Stimulated activated CD8-positive, alpha-beta memory T cell treated with anti-CD3 and anti-CD28 coated beads, Interleukin-4, amount 100 ng/mL, for 4 hours (primary cell): ENCODE measurements around the gene PTPN22.
"Not testable (repeated sequence)": the region's sequence is repeated elsewhere in the genome, so short reads cannot be mapped to it uniquely, and the experiment has no call there.

ENCODE experiments used
- DNase-seq, 2 donors: peaks; one replicate each; pipeline ENCODE4 v3.0.0-alpha.2; 2020; ENCODE audit warnings: low read depth in 2 of 2, low spot score in 1 of 2

PTPN22 gene

DNA sequence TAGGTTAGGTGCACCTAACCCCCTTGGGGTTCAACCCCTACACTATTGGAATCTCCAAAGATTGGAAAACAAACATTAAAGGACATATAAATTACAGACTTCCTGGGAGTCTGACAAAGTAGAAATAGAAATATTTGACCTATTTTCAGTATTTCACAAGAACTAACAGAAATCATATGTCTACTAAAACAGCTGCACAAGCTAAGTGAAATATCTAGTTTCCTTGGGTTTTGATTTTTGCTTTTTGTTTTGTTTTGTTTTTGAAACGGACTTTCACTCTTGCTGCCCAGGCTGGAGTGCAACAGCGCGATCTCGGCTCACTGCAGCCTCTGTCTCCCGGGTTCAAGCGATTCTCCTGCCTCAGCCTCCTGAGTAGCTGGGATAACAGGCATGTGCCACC lies 18.8 kb downstream of the PTPN22 start:
- DNase-seq, result not testable (repeated sequence)

DNA sequence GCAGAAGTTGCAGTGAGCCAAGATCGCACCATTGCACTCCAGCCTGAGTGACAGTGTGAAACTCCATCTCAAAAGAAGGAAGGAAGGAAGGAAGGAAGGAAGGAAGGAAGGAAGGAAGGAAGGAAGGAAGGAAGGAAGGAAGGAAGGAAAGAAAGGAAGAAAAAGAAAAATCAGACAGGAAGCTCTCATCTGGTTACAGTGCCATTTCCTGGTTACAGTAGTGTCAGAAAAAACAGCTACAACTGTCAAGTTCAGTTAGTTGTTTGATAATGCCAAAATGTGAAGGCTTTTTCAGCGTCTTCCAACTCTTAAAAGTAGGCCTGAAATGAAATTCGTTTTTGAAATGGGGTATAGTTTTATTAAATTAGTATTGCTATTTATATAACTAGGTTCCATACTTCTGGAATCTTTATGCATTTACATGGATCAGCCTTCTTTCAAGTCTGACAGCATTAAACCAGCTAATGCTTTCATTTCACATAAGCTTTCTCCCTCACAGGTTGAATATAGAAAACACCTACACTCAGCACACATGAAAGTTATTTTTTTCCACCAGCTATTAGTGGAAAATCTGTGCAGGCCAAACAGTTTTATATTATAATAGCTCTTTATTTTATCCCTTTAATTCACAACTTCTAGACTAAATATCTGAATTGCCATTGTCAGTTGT lies 21.2 kb downstream of the PTPN22 start:
- no peak for DNase-seq

DNA sequence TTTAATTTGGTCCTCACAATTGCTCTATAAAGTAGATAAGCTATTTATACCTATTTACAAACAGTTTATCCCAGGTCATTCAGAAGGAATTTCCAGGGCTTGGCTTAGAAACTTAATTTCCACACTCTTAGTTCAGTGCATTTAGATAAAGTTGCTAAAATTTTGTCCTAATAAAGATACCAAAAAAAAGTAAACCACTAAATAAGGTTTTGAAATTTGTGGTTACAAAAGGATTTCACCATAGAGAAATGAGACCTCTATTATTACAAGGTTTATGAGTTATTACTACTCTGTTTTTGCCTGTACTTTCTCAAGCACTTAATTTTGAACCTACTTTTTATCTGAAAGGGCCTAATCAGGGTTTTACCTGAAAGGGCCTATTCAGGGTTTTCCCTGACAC lies 22.4 kb downstream of the PTPN22 start:
- DNase-seq, result no peak

DNA sequence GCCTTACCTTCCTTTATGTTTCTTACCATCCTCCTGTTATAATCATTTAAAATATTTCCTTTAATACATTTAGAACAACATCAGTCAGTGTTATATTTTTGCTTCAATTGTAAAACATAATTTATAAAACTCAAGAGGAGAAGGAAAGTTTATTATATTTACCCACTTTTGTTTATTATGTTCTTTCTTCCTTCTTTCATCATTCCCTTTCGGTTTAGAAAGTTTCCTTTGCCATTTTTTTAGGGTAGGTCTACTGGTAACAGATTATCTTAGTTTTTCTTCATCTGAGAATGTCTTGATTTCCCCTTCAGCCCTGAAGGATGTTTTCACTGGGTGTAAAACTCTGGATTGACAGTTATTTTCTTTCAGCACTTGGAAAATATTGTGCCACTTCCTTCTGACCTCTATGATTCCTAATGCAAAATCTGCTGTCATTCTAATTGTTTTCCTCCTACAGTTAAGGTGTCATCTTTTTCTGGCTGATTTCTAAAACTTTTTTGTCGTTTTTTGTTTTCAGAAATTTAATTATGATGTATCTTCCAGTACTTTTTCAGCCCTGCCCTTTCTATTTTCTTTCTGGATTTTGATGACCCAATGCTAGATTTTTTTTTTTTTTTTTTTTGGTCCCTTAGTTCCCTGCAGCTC lies 25.0 kb downstream of the PTPN22 start:
- DNase-seq, result no peak

DNA sequence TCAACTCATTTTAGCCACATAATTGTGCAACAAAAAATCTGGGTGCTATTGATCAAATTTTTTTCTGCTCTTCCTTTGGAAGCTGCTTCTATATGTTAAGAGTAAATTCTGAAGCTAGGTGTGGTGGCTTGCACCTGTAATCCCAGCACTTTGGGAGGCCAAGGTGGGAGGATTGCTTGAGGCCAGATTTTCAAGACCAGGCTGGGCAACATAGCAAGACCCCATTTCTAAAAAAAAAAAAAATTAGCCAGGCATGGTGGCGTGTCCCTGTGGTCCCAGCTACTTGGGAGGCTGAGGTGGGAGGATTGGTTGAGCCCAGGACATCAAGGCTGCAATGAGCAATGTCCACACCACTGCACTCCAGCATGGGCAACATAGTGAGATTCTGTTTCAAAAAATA lies 35.0 kb downstream of the PTPN22 start:
- no peak for DNase-seq

DNA sequence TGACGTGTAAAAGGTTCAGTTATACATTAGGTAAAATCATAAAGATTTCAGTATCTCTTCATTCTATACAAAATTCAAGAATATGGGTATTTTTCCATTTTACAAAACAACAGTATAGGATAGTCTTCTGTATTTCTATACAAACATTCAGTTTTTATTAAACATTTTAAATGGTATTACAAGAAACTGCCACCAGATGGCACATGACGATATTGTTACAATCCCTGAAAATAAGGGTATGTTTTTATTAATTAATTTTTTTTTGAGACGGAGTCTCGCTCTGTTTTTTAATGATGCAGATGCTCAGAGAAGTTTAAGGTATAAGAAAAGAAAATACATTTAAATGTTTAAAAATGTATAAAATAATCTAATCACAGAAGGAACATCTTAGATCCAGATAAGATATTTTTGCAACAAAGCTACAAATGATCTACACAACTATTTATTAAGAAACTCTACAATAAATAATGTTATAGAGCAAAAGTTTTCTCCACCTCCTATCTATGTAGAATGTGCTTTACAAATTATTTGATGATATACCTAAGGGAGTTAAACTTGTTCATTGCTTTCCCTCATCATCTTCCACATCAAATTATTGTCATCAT lies 35.7 kb downstream of the PTPN22 start:
- no peak for DNase-seq

DNA sequence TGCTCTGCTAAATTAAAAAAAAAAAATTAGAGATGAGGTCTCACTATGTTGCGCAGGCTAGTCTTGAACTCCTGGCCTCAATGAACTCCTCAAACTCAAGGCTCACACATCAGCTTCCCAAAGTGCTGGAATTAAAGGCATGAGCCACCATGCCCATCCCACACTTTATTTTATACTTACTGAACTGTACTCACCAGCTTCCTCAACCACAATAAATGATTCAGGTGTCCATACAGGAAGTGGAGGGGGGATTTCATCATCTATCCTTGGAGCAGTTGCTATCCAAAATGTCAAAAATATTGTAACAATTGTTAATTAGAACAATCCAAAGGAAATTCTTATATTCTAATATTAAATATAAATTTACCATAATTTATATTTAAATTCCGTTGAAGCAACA lies 36.8 kb downstream of the PTPN22 start:
- DNase-seq, result no peak

DNA sequence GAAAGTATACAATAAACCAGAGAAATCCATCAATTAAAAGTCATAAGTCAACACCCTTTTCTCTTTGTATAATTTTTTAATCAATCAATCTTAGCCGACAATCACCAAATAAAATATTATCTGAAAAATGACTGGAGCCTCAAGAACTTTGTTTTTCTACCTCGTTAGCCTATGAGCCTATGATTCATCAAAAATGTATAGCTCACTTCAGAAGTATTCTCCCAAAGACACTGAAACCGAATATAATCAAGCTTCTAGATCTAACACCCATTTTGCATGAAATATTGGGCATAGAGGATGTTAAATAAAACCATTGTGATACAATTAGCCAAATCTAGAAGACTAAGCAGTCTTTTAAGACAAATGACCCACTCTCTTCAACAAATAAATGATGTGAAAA lies 41.5 kb downstream of the PTPN22 start:
- DNase-seq, result no peak

DNA sequence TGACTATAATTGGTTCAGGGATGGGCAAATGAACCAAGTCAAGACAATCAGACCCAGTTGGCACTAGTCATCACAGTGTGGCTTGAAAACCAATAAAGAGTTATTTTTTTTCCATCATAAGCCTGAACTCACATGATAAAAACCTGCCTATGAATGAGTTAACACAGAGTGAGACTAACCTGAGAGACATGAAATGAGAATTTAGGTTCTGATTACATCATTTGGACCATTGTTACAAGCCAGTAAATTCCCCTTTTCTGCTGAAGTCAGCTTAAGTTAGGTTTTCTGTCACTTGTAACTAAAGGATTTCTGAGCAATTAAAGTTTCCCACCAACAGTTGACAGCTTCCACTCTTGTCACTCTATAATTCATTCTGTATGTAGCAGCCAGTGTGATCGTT lies 49.6 kb downstream of the PTPN22 start:
- no peak for DNase-seq

DNA sequence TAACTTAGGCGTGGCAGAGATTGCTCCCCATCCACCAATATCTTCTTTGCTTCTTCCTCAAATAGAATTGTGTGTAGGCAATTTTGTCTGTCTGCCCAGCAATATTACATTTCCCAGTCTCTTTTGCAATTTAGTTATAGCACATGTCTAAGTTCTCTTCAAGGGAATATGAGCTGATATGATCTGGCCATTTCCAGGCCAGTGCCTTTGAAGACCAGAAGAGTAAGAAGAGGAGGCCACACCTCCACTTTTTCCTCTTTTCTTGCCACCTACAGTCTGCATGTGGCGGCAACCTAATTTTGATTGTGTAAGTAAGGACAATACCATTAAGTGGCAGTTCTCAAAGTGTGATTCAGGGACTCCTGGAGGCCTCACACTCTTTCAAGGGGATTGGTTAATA lies 52.9 kb downstream of the PTPN22 start:
- no peak for DNase-seq

DNA sequence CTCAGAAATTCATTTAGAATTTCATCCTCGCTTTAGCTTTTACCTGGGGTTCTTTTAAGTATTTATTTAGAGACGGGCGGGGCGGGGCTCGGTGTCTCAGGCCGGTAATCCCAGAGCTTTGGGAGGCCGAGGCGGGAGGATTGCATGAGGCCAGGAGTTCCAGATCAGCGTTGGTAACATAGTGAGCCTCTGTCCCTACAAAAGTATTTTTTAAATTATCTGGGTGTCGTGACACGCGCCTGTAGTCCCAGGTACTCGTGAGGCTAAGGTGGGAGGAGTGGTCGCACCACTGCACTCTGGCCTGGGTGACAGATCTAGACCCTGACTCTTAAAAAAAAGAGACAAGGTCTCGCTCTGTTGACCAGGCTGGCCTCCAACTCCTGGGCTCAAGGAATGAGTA lies 58.3 kb downstream of the PTPN22 start:
- DNase-seq, result no peak

DNA sequence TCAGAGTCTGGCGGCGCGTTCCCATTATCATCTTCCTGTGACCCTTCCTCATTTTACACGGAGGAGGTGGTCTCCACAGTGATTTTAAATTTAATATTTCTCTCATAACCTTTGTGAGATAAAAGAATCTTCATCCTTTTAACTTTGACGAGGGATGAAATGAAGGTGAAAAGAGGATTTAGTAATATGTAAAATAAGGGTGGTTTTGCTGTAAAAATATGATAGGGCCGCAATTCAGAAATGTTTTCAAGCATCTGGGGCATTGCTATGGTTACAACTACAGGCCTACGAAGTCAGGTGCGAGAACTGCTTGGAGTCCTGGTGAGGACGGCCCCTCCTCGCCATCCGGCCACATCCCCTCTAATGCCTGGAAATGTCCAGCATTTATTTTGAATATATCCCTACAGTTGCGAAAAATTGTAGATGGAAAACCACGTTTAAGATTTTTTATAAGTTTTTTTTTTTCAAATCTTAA lies 58.8 kb downstream of the PTPN22 start:
- no peak for DNase-seq

DNA sequence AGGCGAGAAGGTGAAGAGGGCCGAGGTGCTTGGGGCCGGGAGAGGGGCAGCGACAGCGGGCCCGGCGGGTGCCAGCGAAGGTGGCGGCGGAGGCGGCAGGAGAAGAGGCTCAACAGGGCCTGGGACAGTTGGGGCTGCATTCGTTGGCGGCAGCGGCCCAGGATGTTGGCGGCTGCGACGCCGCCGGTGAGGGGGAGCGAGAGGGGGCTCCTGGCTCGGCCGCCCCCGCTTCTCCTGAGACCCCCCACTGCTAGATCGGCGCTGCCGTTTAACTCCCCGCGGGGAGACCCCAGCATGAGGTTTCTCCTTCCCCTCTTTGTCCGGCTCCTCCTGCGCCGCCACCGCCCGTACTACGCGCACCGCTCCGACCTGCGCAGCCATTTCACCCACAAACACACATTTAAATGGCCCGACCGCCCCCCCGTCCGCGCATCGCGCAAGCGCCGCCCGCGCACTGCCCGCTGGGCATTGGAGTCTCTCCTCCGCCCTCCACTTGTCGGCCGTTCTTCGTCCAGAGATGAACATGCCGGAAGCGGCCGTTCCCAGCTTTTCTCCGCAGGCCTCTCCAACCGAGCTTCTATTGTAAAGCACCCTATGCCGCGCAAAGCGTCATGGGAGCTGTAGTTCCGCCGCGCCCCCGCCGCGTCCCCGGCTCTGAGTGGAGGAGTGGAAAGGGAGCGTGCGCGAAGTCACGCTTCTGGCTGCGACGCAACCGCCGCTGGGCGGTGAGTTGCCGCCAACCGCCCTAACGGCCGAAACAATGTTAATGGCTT lies 59.4 kb downstream of the PTPN22 start, which contains the start of gene RSBN1:
RSBN1 (minus strand) TSS at position 589 of the 773 bp plus-strand sequence; CDS start at position 525, 64 bp downstream.
- peak; percentile 92 to 95 for DNase-seq

DNA sequence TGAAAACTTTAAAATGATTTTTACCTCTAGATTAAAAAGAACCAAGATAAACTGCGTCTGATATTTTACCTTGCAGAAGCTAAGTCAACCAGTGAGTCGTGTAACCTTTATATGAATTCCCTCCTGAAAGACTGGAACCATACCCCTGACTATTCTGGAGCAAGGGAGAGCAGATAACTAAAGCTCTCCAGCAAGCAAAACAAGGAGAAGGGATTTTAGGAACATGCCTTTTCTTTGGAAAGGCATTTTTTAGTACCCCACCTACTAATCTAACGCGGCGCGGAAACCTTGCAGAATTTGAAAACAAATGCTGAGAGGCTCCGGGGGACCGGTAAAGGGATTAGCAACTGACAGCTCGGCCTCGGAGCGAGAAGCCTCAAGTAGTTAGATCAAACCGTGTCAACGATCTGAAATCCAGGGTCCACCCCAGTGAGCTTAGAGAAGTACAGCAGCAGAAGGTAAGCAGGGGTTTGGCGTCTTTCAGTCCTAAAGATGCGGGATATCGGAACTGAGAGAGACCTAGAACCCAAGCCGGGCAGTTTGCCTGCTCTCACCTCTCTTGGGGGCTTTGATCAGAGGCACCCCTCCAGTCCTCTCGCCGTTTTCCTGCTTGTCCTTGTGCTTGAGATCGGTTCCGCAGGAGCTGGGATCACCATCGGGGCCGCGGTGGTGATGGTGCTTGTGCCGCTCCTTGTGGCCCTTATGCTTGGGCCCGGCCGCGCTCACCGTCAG lies 60.2 kb downstream of the PTPN22 start:
- DNase-seq, result peak in 1 of 2 donors; percentile 14

DNA sequence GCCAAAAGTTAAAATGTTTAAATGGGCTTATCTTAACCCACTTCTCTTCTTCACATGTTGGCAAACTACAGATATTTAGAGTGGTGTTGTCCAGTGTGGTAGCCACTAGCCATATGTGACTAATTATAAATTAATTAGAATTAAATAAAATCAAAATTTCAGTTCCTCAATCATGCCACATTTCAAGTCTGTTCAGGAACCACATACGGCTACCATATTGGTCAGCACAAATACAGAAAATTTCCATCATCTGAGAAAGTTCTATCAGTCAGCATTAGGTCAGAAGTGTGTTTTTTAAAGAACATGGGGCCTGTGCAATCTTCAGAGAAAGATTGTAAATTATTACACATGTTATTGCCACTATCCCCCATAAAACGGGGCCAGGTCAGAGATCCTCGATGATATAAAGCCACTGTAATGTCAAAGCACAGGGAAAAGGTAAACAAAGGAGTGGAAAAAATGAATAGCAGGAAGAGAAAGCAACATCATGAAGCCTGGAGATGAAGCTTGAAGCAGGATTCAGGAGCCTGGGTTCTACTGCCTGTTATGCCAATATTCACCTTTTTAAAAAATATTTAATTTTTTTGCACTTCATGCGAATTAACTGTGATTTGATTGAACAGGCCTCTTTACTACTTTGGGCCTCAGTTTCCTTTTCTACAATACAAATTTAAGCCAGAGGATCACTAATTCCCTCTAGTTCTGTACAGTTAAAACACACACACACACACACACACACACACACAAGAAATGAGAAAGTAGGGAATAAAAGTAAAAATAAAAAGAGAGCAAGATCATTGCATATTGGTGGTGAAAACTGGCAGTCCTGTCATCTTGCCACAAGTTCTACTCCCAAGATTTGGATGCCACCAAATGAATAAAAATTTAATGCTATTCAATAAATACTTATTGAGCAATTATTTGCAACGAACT lies 61.6 kb downstream of the PTPN22 start:
- DNase-seq, result no peak

DNA sequence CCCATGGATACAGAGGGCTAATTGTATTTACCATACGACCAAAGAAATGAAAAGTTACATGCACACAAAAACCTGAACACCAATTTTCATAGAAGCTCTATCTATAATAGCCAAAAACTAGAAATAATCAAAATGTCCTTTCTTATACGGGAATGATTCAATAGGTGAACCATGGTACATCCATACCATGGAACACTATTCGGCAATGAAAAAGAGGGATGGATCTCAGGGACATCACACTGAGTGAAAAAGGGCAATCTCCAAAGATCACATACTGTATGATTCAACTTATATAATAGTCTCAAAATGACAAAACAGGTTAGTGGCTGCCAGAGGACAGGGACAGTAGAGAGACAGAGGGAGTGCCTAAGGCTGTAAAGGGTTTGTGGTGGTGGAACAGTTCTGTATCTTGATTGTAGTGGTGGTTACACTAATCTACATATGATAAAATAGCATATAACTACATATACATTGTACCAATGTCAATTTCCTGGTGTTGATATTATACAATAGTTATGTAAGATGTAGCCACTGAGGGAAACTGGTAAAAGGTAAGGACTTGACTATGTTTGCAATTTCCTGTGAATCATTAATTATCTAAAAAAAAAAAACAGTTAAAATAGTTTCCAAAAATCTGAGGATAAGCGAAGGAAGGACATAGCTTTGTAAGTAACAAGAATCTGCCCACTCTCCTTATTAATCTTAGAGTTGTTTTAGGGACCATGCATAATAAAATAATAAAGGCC lies 62.9 kb downstream of the PTPN22 start:
- no peak for DNase-seq

DNA sequence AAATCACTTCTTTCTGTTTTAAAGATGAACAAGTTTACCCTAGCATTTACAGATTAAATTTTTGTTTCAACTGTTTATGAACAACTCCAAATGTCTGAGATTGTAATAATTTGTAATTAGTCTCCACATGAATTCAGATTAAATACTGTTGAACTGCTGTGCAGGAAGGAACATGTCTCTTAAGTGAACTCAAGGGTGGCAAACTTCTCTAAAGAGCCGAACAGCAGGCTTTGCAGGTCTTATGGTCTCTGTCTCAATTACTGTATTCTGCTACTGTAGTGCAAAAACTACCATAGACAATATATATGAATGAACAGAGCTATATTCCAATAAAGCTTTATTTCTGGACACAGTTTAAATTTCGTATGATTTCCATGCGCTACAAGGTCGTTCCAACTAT lies 65.9 kb downstream of the PTPN22 start:
- no peak for DNase-seq

DNA sequence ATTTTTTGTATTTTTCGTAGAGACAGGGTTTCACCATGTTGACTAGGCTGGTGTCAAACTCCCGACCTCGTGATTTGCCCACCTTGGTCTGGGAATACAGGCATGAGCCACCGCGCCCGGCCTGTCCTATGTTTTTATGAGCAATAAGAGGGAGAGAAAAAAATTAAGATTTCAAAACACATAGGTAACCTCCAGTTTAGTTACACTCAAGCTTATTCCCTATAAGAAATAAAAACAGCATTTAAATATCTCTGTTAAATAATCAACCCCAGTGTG lies 66.3 kb downstream of the PTPN22 start:
- no peak for DNase-seq

DNA sequence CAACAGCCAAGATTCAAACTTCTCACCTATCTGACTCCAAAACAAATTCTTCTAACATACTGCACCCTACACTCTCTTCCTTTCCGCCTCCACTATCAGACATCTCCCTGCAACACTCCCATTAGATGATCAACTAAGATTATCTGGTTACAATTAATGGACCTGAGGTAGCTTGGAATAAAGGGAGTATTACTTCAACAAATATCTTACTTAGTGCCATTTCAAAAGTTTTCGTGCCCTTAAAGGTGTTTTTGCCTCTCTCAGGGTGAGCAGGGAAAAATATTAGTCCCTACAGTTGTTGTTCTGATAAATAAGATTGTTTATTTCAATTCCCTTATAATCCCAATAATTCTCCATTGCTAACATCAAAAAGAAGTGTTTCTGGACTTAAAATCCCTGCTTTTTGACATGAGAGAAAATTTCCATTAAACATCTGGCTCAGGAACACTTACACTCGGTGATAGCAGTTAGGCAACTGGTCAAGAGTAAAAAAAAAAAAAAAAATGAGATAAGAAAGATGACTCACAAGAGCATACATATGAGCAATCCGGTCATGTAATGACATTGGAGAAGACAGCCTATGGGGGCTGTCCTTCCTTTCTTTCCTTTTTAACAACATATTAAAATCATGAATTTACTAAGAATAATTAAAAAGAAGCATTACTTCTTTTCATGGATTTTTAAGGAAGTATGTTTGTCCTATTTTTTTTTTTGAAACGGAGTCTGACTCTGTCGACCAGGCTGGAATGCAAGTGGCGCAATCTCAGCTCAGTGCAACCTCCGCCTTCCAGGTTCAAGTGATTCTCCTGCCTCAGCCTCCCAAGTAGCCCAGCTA lies 66.9 kb downstream of the PTPN22 start:
- no peak for DNase-seq
